Liver (tissue), 9 donors: ENCODE results near the gene CRELD2. TPM values are rescaled to one million over a fixed set of nuclear protein-coding genes. Genes with fewer than 3 reads are reported as not detected.
A peak's percentile ranks its signal among the peaks of the same experiment; 100 is the strongest.

ENCODE experiments used
- DNase-seq: peaks from one replicate; pipeline ENCODE4 v3.0.0-alpha.2; 2017; ENCODE audit warnings: low spot score
- H3K27ac ChIP-seq, 2 donors: one replicate each; pipeline ENCODE4 v1.7.0; 2013; ENCODE audit warnings: inconsistent platforms in 2 of 2, low read length in 2 of 2, control low read depth in 1 of 2, low read depth in 1 of 2, mild to moderate bottlenecking in 1 of 2
- H3K27me3 ChIP-seq, 4 donors: one replicate each; pipeline versions ENCODE4 v1.6.1 to v1.7.0; 2013; ENCODE audit warnings: low read length in 3 of 4, inconsistent platforms in 1 of 4, mild to moderate bottlenecking in 1 of 4, moderate library complexity in 1 of 4; ENCODE audit not compliant: control insufficient read depth in 4 of 4, insufficient read depth in 4 of 4
- H3K36me3 ChIP-seq, 4 donors: one replicate each; pipeline versions ENCODE4 v1.6.1 to v1.7.0; 2013; ENCODE audit warnings: low read length in 3 of 4, mild to moderate bottlenecking in 3 of 4, low read depth in 1 of 4, moderate library complexity in 1 of 4; ENCODE audit not compliant: control insufficient read depth in 4 of 4, insufficient read depth in 3 of 4
- H3K4me1 ChIP-seq, 4 donors: one replicate each; pipeline versions ENCODE4 v1.6.1 to v1.7.0; 2013; ENCODE audit warnings: low read length in 3 of 4, mild to moderate bottlenecking in 3 of 4, moderate library complexity in 1 of 4; ENCODE audit not compliant: control insufficient read depth in 4 of 4, insufficient read depth in 4 of 4
- H3K4me3 ChIP-seq, 3 donors: one replicate each; pipeline versions ENCODE4 v1.6.1 to v1.7.0; 2013; ENCODE audit warnings: low read length in 3 of 3, control low read depth in 1 of 3, low read depth in 1 of 3, mild to moderate bottlenecking in 1 of 3
- H3K9ac ChIP-seq, 2 donors: one replicate each; pipeline ENCODE4 v1.7.0; 2013; ENCODE audit warnings: low read length in 2 of 2, mild to moderate bottlenecking in 2 of 2, moderate library complexity in 2 of 2, control low read depth in 1 of 2, low read depth in 1 of 2
- H3K9me3 ChIP-seq, 4 donors: one replicate each; pipeline versions ENCODE4 v1.6.1 to v1.7.0; 2013; ENCODE audit warnings: low read length in 3 of 4; ENCODE audit not compliant: control insufficient read depth in 4 of 4
- ATF3 ChIP-seq: IDR thresholded peaks from 2 replicates; pipeline ENCODE4 v1.6.1; 2016; ENCODE audit warnings: antibody characterized with exemption
- CTCF ChIP-seq: fragments of 150-350 bp; IDR thresholded peaks from 2 replicates; pipeline ENCODE4 v1.5.1; 2017; ENCODE audit warnings: improper control_type of control experiment, low read depth, low read length; ENCODE audit not compliant: missing input control
- EGR1 ChIP-seq, 2 donors: IDR thresholded peaks; 2 replicates each; pipeline ENCODE4 v1.6.1; 2016 to 2018; ENCODE audit warnings: antibody characterized with exemption in 2 of 2, low read depth in 2 of 2
- FOXA1 ChIP-seq: IDR thresholded peaks from 2 replicates; pipeline ENCODE4 v1.6.1; 2016; ENCODE audit warnings: antibody characterized with exemption
- FOXA2 ChIP-seq: IDR thresholded peaks from 2 replicates; pipeline ENCODE4 v1.6.1; 2016; ENCODE audit warnings: antibody characterized with exemption
- GABPA ChIP-seq, 2 donors: IDR thresholded peaks in 1 of 2; conservative IDR thresholded peaks in 1 of 2; 2 replicates each; pipeline ENCODE4 v1.6.1; 2016; ENCODE audit warnings: antibody characterized with exemption in 2 of 2, mild to moderate bottlenecking in 1 of 2, moderate library complexity in 1 of 2
- HNF4A ChIP-seq, 2 donors: conservative IDR thresholded peaks; 2 replicates each; pipeline ENCODE4 v1.6.1; 2016; ENCODE audit warnings: antibody characterized with exemption in 2 of 2, mild to moderate bottlenecking in 2 of 2
- HNF4G ChIP-seq: IDR thresholded peaks from 2 replicates; pipeline ENCODE4 v1.6.1; 2016; ENCODE audit warnings: antibody characterized with exemption
- JUND ChIP-seq, 2 donors: IDR thresholded peaks; 2 replicates each; pipeline ENCODE4 v1.6.1; 2016; ENCODE audit warnings: antibody characterized with exemption in 2 of 2
- MAX ChIP-seq: IDR thresholded peaks from 2 replicates; pipeline ENCODE4 v1.6.1; 2016; ENCODE audit warnings: antibody characterized with exemption
- NR2F2 ChIP-seq: IDR thresholded peaks from 2 replicates; pipeline ENCODE4 v1.6.1; 2016; ENCODE audit warnings: antibody characterized with exemption
- RAD21 ChIP-seq, 2 donors: IDR thresholded peaks; 2 replicates each; pipeline ENCODE4 v1.6.1; 2016; ENCODE audit warnings: antibody characterized with exemption in 2 of 2, mild to moderate bottlenecking in 2 of 2
- REST ChIP-seq: IDR thresholded peaks from 2 replicates; pipeline ENCODE4 v1.6.1; 2016; ENCODE audit warnings: antibody characterized with exemption, mild to moderate bottlenecking
- RXRA ChIP-seq, 2 donors: IDR thresholded peaks; 2 replicates each; pipeline ENCODE4 v1.6.1; 2017 to 2018; ENCODE audit warnings: antibody characterized with exemption in 2 of 2, mild to moderate bottlenecking in 1 of 2
- SP1 ChIP-seq: IDR thresholded peaks from 2 replicates; pipeline ENCODE4 v1.6.1; 2018; ENCODE audit warnings: antibody characterized with exemption, mild to moderate bottlenecking
- TAF1 ChIP-seq: conservative IDR thresholded peaks from 2 replicates; pipeline ENCODE4 v1.6.1; 2016; ENCODE audit warnings: antibody characterized with exemption, mild to moderate bottlenecking
- YY1 ChIP-seq: IDR thresholded peaks from 2 replicates; pipeline ENCODE4 v1.6.1; 2016; ENCODE audit warnings: antibody characterized with exemption, mild to moderate bottlenecking
- ZBTB33 ChIP-seq: IDR thresholded peaks from 2 replicates; pipeline ENCODE4 v1.6.1; 2016; ENCODE audit warnings: antibody characterized with exemption
- WGBS: extraction: QIAGEN DNeasy Blood & Tissue Kit; methylation state at CpG from one replicate; pipeline ENCODE4 v1.1.7; 2013; 5-methylcytosine and 5-hydroxymethylcytosine counted together
- polyA plus RNA-seq, 2 donors: library from polyadenylated mRNA; stranded (reverse) in 1 of 2; unstranded in 1 of 2; fragments of 200-250 nt in 1 of 2; fragments of >200 nt in 1 of 2; fragmentation: Nextera tagmentation in 1 of 2; extraction: Ambion mirVana in 1 of 2; gene quantifications; one replicate each; pipeline versions ENCODE4 v1.2.1 to v1.2.3, GENCODE V29; 2013 to 2015
- total RNA-seq, 2 donors: library from RNA; depleted of rRNA; stranded (reverse); fragments of >200 nt; gene quantifications; one replicate each; pipeline ENCODE4 v1.2.3, GENCODE V29; 2014
- donor health status: healthy.
- donor health status: healthy.
- donor health status: healthy.
- donor health status: healthy.
- donor health status: healthy.

The CRELD2 gene
- total and polyA plus RNA-seq, 4 donors, result 17.2 to 98.1 (median 57.1) TPM

GRCh38 chr22:49943771-49944398, 25.5 kb downstream of the CRELD2 start:
- WGBS, result 82% methylated on average over 25 of the region's 25 CpGs
- H3K4me1 ChIP-seq, result peaks cover 2 to 19% (median 17%) of the 10 kb centered on the region in 4 donors

More at GRCh38 chr22:49943771-49944398, 25.5 kb downstream of the CRELD2 start:
- H3K9me3 ChIP-seq, result no peaks in the 10 kb centered on the region
- no peak for DNase-seq
- H3K9ac ChIP-seq, result no peak overlapping the region
- TF ChIP-seq TAF1, result no peak
- TF ChIP-seq EGR1 (IDR thresholded peaks at IDR 0.05; ENCODE audit: low read depth in 2 of 2), result no peak
- no peak for TF ChIP-seq FOXA2
- TF ChIP-seq HNF4G, result no peak
- TF ChIP-seq RXRA (IDR thresholded peaks at IDR 0.05), result no peak
- no peak for TF ChIP-seq HNF4A (conservative IDR thresholded peaks at IDR 0.05)
- no peak for TF ChIP-seq ATF3
- TF ChIP-seq SP1, result no peak
- TF ChIP-seq ZBTB33, result no peak
- no peak for TF ChIP-seq FOXA1
- TF ChIP-seq NR2F2, result no peak
- TF ChIP-seq REST, result no peak
- no peak for TF ChIP-seq YY1
- no peak for TF ChIP-seq GABPA (IDR thresholded peaks at IDR 0.05 in 1 of 2, conservative IDR thresholded peaks at IDR 0.05 in 1 of 2)
- TF ChIP-seq CTCF, result no peak
- TF ChIP-seq RAD21 (IDR thresholded peaks at IDR 0.05), result no peak
- no peak for TF ChIP-seq JUND (IDR thresholded peaks at IDR 0.05)
- TF ChIP-seq MAX, result no peak
- no peaks in the 10 kb centered on the region for H3K36me3 ChIP-seq
- no peaks in the 10 kb centered on the region for H3K27me3 ChIP-seq
- H3K4me3 ChIP-seq, result peak overlapping the region in 1 of 3 donors; percentile 63
- H3K27ac ChIP-seq, result no peak overlapping the region
